ENCODE results near the gene CNPY2.
"Not testable (repeated sequence)": the region's sequence is repeated elsewhere in the genome, so short reads cannot be mapped to it uniquely, and the experiment has no call there.

CNPY2 gene

GRCh38 chr12:56315622-56316473, at the start of gene CNPY2:
CNPY2 (minus strand) TSS chr12:56315988; CDS start chr12:56315217, 771 bp downstream.
- DNase-seq (ENCODE audit: low read depth): peak; percentile 98

DNA sequence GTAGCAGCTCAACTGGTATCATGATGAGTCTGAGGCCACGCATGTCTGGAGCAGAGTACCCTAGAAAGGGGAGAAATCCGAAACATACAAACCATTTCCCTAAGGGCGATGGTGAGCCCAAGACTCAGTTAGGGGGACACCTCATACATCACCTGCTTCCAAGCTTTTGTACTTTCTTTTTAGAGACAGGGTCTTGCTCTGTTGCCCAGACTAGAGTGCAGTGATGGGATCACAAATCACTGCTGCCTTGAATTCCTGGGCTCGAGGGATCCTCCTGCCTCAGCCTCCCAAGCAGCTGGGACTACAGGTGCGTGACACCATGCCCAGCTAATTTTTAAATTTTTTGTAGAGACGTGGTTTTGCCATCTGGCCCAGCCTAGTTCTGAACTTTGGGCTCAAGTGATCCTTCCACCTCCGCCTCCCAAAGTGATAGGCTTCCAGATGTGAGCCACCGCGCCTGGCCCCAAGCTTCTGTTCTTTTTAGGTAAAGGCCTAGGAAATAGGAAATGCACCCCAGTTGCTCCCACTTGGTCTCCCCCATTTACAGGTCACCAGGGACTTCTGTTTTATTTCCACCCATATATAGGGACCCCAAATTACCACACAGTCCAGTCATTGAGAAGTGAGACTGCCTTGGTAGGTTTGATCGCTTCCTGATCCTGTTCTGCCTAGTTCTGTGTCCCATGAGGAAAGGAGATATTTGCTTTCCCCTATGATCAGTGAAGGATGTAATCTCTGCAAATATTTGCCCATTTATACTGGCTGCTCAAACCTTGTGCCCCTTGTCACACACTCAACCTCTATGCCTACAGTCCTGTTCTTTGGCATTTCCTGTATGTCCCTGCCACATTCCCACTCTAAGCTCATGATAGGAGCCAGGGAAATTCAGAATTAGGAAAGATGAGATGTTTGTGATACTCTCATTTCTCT, 46.6 kb upstream of the CNPY2 start, which contains the start of gene APOF:
Gene APOF, minus strand, starts transcription at position 728 of the 930 bp plus-strand sequence. Its CDS starts 112 bp downstream, at position 616.
- no peak for DNase-seq (ENCODE audit: low read depth)

GRCh38 chr12:56361487-56362129, 45.8 kb upstream of the CNPY2 start:
- no peak for DNase-seq (ENCODE audit: low read depth)

GRCh38 chr12:56359851-56360767, 44.3 kb upstream of the CNPY2 start, which contains the start of gene STAT2:
STAT2 (minus strand) TSS chr12:56360107; CDS start chr12:56356571, 3,536 bp downstream.
- DNase-seq (ENCODE audit: low read depth): peak; percentile 100

DNA sequence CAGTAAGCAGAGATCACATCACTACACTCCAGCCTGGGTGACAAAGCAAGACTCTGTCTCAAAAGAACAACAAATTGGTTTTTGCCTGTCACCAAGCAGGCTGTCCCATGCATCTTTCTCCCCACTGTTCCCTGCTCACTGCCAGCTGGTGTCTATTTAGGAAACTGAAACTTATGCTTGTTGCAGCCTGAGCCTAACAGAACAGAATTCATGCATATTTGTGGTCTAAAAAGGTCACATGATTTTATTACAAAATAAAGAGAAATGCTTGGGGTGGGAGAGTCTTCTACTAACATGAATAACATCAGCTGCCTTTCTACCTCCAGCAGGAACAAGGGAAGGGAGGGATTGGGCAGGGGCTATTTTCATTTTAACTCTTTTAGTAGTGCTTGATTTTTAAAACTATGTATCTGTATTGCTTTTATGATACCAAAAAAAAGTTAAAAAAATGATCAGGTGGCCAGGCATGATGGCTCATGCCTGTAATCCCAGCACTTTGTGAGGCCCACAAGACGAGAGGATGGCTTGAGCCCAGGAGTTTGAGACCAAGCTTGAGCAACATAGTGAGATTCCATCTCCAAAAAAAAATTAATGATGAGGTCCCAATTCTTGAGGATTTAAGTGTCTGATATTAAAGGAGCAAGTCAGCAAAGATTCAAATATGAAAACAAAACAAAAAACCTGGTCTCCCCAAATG, 43.2 kb upstream of the CNPY2 start:
- peak; percentile 89 for DNase-seq (ENCODE audit: low read depth)

GRCh38 chr12:56351325-56351724, 35.5 kb upstream of the CNPY2 start:
- DNase-seq (ENCODE audit: low read depth): no peak

GRCh38 chr12:56350662-56351061, 34.9 kb upstream of the CNPY2 start:
- no peak for DNase-seq (ENCODE audit: low read depth)

DNA sequence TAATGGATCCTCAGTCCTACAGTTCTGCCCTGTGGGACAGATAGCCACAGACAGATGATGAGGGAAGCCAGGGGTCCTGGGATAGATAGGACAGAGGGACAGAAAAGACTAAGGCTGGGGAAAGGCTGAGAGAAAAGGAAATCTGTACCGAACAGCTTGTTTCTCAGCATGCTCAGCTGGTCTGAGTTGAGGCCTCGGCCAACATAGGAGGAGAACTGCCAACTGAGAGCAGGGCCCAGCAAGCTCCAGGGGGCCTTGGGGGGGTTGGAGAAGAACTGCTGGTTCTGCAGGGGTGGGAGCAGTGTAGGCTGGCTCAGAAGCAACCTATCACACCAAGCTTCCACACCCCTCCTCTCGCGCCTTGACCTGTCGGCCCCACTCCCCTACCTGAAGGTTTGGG, 33.0 kb upstream of the CNPY2 start:
- DNase-seq (ENCODE audit: low read depth): no peak

DNA sequence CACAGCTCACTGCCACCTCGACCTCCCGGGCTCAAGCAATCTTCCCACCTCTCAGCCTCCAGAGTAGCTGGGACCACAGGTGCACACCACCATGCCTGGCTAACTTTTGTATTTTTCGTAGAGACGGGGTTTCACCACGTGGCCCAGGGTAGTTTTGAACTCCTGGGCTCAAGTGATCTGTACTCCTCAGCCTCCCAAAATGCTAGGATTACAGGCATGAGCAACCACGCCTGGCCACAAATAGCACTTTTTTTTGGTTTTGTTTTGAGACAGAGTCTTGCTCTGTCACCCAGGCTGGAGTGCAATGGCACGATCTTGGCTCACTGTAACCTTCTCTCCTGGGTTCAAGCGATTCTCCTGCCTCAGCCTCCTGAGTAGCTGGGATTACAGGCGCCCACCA, 31.5 kb upstream of the CNPY2 start:
- not testable (repeated sequence) for DNase-seq (ENCODE audit: low read depth)

- no peak for DNase-seq (ENCODE audit: low read depth)
Observed at GRCh38 chr12:56346675-56347074, 30.9 kb upstream of the CNPY2 start.

GRCh38 chr12:56342290-56342689, 26.5 kb upstream of the CNPY2 start:
- not testable (repeated sequence) for DNase-seq (ENCODE audit: low read depth)

DNA sequence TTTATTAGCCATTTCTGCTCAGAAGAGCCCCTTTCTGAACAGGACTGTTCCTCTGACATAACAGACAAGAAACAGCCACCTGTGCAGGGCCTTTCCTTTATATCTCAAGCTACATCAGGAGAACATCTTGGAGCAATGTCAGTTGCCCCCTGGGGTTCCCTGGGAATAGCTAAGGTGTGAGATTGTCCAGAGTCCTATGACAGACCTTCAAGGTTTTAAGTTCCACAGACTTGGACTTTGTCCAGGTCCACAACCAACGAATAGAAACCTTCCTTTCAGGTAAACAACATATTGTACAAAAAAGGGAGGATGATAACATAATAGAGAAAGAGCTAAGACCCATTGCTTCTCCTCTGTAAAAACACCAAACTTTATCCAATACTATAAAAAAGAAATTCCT, 25.8 kb upstream of the CNPY2 start:
- no peak for DNase-seq (ENCODE audit: low read depth)

- no peak for DNase-seq (ENCODE audit: low read depth)
Observed at GRCh38 chr12:56339158-56339422, 23.3 kb upstream of the CNPY2 start.

DNA sequence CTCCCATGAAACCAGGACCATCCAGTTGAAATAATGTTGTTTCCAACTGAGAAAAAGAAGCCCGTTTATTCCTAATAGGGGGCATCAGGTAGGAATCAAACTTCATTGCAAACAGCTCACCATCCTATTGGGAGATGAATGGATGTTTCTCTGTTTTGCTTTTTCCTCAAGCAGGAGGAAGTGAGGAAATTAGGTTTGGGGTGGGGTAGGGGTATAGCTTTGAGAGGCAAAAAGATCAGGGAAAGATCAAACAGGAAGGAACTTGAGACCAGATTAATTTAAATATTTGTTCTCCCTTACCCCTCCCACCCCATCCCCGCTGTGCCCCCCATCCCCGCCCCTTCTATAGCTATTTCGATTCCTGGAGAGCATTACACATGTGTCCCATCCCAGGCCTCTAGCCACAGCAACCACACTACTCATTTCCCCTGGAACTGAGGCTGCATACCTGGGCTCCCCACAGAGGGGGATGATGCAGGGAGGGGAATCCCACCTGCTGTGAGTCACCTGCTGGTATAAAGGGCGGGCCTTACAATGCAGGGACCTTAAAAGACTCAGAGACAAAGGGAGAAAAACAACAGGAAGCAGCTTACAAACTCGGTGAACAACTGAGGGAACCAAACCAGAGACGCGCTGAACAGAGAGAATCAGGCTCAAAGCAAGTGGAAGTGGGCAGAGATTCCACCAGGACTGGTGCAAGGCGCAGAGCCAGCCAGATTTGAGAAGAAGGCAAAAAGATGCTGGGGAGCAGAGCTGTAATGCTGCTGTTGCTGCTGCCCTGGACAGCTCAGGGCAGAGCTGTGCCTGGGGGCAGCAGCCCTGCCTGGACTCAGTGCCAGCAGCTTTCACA, 22.7 kb upstream of the CNPY2 start, which contains the start of gene IL23A:
Gene IL23A, plus strand, starts transcription at position 577 of the 850 bp plus-strand sequence. Its CDS starts 161 bp downstream, at position 738.
- no peak for DNase-seq (ENCODE audit: low read depth)

- DNase-seq (ENCODE audit: low read depth): no peak
Observed at GRCh38 chr12:56337753-56338251, 22.0 kb upstream of the CNPY2 start.

DNA sequence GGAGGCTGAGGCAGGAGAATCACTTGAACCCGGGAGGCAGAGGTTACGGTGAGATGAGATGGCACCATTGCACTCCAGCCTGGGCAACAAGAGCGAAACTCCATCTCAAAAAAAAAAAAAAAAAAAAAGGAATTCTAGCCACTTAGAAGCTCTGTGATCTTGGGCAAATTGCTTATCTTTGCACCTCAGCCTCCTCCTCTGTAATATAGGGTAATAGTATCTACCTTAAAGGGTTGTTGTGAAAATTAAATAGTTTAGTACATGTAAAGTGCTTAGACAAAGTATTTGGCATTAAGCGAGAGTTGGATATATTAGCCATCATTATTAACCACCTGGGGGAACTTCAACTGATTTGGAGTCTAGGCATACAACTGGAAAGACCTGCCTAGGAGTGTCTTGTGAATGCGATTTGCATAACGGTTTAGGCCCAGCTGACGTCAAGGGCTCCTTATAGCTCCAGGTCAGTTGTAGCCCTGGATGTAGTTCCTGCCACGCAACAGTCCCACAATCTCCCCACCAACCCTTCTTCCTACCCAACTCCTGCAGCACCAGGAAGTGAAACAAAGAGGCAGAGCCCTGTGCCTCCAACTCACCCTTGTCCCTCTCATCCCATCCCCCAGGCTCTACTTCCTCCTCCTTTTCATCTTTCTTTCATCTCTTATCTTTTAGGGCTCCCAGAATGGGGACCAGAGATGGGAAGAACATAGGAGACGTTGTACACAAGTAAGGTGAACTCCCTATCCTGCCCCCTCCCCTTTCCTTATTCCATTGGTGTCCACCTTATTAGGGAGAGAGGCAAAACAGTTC, 20.8 kb upstream of the CNPY2 start:
- no peak for DNase-seq (ENCODE audit: low read depth)

DNA sequence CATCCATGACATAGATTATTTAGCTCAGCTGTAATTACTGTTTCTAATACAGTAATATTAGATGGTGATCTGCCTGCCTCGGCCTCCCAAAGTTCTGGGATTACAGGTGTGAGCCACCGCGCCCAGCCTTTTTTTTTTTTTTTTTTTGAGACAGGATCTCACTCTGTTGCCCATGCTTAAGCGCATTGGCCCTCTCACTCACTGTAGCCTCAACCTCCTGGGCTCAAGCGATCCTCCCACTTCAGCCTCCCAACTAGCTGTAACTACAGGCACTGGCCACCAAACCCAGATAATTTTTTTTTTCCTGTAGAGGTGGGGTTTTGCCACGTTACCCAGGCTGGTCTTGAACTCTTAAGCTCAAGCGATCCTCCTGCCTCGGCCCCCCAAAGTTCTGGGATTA, 19.7 kb upstream of the CNPY2 start:
- DNase-seq (ENCODE audit: low read depth): not testable (repeated sequence)

DNA sequence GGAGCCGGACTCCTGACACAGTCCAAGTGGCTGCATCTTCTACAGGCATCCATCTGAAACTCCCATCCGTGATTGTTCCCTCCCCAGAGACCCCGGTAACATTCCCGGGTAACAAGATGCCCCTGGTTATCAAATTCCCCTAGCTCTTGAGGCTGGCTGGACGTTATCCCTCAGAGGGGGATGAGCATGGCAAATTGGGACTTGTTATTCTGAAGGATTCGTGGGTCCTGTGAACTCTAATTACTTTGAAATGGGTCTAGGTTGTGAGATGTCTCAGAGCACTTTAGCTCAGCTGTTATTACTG, 18.7 kb upstream of the CNPY2 start:
- DNase-seq (ENCODE audit: low read depth): no peak
